Mucosa of descending colon (tissue), 3 donors: ENCODE results near the gene MAK. TPM values are rescaled to one million over a fixed set of nuclear protein-coding genes. Genes with fewer than 3 reads are reported as not detected.

Source experiments
- ATAC-seq: fragments of 200-7000 bp; cut with Tn5 transposase; one replicate; pipeline ENCODE4 v1.9.1; 2020; ENCODE audit warnings: mild to moderate bottlenecking, moderate library complexity
- DNase-seq, 3 donors: peaks; one replicate each; pipeline ENCODE4 v3.0.0-alpha.2; 2020
- H3K36me3 ChIP-seq: fragments of 200-600 bp; one replicate; pipeline ENCODE4 v1.8.0; 2021; ENCODE audit warnings: low read depth, mild to moderate bottlenecking
- H3K4me1 ChIP-seq: fragments of 200-600 bp; one replicate; pipeline ENCODE4 v1.8.0; 2021; ENCODE audit warnings: low read depth, mild to moderate bottlenecking
- H3K4me3 ChIP-seq: fragments of 200-600 bp; one replicate; pipeline ENCODE4 v1.8.0; 2021; ENCODE audit warnings: mild to moderate bottlenecking
- H3K9me3 ChIP-seq: fragments of 200-600 bp; one replicate; pipeline ENCODE4 v1.8.0; 2021; ENCODE audit warnings: mild to moderate bottlenecking
- intact Hi-C, 2 donors: fragments of 100-400 bp; cut with DNase I in 1 of 2; cut with micrococcal nuclease in 1 of 2; formaldehyde crosslinking; loops; one replicate each; pipeline versions ENCODE4 v1.11.0 to v1.11.1; 2022; cut with DNase I, micrococcal nuclease
- total RNA-seq, 3 donors: library from RNA; stranded (reverse); fragmentation: NEBNext Ultra II Directional in 2 of 3; extraction: Animal tissue kit (Norgen Biotek cat#: 25700) in 2 of 3; gene quantifications; one replicate each; pipeline versions ENCODE4 v1.2.1 to v1.2.4, GENCODE V29; 2021 to 2023
- TF ChIP-seq, protein P1 (sequence below): fragments of 200-600 bp; IDR thresholded peaks from one replicate; pipeline ENCODE4 v1.8.0; 2022; ENCODE audit warnings: antibody characterized with exemption, mild to moderate bottlenecking
- donor health status: DM: no; HTN: no; CAD: no; lungs with moderate emphysema.
- donor health status: DM: no; HTN: no; CAD: no.
- donor health status: DM: no; HTN: yes; CAD: no.

MAK gene
- total RNA-seq, 3 donors from 2014 or later = not detected

DNA sequence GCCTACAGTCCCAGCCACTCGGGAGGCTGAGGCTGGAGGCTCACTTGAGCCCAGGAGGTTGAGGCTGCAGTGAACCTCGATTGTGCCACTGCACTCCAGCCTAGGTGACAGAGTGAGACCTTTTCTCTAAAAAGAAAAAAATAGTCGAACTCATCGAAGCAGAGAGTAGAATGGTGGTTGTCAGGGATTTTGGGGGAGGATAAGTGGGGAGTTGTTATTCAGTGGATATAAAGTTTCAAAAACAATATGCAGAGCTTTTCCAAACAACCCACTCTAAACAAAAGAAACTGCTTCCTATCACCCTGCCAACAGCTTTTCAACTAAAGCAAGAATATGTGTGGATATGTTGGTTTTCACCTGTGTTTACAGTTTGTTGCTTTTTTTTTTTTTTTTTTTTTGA lies 11.6 kb upstream of the MAK start:
- no peak for ATAC-seq
- Histone ChIP-seq H3K36me3 (no peaks in the 10 kb centered on the region), H3K9me3 (peaks cover 13% of the 10 kb centered on the region), H3K4me3 (no peak overlapping the region), H3K4me1 (no peaks in the 10 kb centered on the region)
- TF ChIP-seq, protein P1, sequence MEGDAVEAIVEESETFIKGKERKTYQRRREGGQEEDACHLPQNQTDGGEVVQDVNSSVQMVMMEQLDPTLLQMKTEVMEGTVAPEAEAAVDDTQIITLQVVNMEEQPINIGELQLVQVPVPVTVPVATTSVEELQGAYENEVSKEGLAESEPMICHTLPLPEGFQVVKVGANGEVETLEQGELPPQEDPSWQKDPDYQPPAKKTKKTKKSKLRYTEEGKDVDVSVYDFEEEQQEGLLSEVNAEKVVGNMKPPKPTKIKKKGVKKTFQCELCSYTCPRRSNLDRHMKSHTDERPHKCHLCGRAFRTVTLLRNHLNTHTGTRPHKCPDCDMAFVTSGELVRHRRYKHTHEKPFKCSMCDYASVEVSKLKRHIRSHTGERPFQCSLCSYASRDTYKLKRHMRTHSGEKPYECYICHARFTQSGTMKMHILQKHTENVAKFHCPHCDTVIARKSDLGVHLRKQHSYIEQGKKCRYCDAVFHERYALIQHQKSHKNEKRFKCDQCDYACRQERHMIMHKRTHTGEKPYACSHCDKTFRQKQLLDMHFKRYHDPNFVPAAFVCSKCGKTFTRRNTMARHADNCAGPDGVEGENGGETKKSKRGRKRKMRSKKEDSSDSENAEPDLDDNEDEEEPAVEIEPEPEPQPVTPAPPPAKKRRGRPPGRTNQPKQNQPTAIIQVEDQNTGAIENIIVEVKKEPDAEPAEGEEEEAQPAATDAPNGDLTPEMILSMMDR = no peak
- no peak for DNase-seq
- intact Hi-C loops = no loop called here

DNA sequence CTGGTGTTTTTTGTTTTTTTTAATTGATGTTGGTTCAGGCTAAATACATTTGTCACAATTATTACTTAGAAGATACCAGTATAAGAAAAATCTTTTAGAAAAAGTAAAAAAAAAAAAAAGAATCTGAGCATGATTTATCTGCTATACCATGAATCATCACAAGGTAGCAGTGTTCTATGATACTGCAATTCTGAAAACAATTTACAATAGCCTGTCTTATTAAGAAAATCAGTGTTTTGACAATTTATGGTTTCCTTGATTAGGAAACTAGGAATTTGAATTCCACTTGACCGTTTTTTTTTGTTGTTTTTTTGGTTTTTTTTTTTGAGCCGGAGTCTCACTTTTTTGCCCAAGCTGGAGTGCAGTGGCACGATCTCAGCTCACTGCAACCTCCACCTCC lies 9.3 kb upstream of the MAK start:
- Histone ChIP-seq H3K4me3 (no peak overlapping the region), H3K4me1 (no peaks in the 10 kb centered on the region), H3K36me3 (no peaks in the 10 kb centered on the region), H3K9me3 (no peaks in the 10 kb centered on the region)
- DNase-seq = no peak
- TF ChIP-seq, protein P1 = no peak
- no peak for ATAC-seq
- intact Hi-C loops = no loop called here

DNA sequence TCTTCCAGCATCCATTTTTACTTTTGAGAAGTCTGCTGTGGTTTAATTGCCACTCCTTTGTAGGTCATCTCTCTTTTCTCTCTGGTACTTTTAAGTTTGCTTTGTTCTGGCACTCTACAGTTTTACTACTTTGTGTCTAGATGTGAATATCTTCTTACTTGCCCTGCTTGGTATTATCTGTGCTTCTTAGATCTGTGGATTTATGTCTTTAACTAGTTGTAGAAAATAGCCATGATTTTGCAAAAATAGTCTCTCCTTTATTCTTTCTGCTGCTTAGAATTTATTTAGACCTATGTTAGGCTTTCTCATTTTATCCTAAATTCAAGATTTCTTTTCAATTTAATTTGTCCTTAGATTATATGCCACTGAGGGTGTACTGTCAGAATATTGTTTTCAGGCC lies 5.2 kb upstream of the MAK start:
- intact Hi-C loops = no loop called here
- Histone ChIP-seq H3K36me3 (no peaks in the 10 kb centered on the region), H3K9me3 (no peaks in the 10 kb centered on the region), H3K4me1 (peaks cover 4% of the 10 kb centered on the region), H3K4me3 (no peak overlapping the region)
- ATAC-seq (no peak), DNase-seq (no peak)
- TF ChIP-seq, protein P1 = no peak

DNA sequence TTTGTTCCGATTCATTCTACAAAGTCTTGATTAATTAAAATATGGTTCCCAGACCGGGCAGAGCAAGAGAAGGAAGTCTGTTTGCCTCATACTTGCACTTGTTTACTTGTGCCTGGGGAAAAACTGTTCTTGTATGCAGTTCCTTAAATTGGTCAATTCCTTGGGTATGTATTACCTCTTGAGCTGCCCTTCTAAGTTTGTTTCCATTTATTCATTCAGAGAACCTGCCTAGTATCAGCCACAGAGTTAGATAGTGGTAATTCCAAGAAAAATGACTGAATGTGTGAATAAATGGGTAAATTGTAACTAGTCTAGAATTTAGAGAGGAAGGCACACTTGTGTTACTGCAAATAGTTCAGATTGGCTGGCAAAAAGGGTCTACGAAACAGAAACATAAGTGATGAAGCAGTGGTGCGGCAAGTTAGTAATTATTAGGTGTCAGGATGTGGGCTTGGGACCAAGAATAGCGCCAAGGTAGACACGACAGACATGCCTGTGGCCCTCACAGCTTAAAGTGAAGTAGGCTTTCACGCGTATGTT lies 525 bp upstream of the MAK start:
- Histone ChIP-seq H3K36me3 (no peaks in the 10 kb centered on the region), H3K4me1 (peaks cover 16% of the 10 kb centered on the region), H3K4me3 (no peak overlapping the region), H3K9me3 (no peaks in the 10 kb centered on the region)
- intact Hi-C loops = no loop called here
- ATAC-seq (peak; percentile 44), DNase-seq (no peak)
- TF ChIP-seq, protein P1 = no peak

DNA sequence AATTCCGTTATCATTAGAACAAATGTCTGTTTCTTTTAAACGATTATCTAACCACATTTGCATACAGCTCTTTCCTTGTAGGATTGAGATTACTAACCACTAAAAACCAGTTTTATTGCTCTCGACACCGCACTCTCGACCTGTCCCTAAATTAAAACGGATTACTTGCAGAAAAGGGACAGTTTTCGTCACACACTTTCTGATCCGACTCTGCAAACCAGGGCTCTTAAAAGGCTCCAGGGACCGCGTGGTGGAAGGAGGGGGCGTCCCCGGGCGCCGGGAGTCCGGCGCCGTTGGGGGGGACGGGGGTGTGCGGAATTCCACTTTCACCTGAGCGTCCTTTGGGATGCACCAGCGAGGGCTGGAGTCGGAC lies 731 bp downstream of the MAK start:
- intact Hi-C loops = no loop called here
- Histone ChIP-seq H3K4me1 (peaks cover 16% of the 10 kb centered on the region), H3K9me3 (no peaks in the 10 kb centered on the region), H3K4me3 (no peak overlapping the region), H3K36me3 (no peaks in the 10 kb centered on the region)
- DNase-seq (no peak), ATAC-seq (no peak)
- TF ChIP-seq, protein P1 = no peak
